GM18511 (cell line): ENCODE measurements around the gene SYT15B.
"Not testable (repeated sequence)": the region's sequence is repeated elsewhere in the genome, so short reads cannot be mapped to it uniquely, and the experiment has no call there.

Source experiments
- ATAC-seq: cut with Tn5 transposase; IDR thresholded peaks from one replicate; pipeline ENCODE4 v1.9.1; 2021; ENCODE audit warnings: mild to moderate bottlenecking, moderate library complexity; ENCODE audit not compliant: unreplicated experiment

Gene SYT15B

GRCh38 chr10:47763554-47764175 is at the start of gene SYT15B:
SYT15B (minus strand) TSS chr10:47763592; CDS start chr10:47762640, 952 bp downstream.
- not testable (repeated sequence) for ATAC-seq

DNA sequence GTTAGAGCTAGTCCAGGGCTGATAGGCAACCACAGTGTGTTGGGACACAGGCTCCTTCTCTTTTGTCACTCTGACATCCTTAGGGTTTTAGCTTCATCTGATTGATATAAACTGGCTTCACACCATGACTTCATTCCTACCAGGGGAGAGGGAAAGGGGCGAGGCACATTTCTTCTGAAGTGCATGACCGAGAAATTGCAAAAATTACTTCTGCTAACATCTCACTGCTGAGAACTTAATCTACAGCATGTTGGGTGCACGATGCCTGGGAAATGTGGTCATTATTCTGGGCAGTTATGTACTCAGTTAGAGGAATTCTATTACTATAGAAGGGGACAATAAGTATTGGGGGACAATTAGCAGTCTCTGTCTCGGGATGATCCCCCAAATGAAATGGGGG is 16.2 kb upstream of the SYT15B start:
- ATAC-seq = not testable (repeated sequence)

DNA sequence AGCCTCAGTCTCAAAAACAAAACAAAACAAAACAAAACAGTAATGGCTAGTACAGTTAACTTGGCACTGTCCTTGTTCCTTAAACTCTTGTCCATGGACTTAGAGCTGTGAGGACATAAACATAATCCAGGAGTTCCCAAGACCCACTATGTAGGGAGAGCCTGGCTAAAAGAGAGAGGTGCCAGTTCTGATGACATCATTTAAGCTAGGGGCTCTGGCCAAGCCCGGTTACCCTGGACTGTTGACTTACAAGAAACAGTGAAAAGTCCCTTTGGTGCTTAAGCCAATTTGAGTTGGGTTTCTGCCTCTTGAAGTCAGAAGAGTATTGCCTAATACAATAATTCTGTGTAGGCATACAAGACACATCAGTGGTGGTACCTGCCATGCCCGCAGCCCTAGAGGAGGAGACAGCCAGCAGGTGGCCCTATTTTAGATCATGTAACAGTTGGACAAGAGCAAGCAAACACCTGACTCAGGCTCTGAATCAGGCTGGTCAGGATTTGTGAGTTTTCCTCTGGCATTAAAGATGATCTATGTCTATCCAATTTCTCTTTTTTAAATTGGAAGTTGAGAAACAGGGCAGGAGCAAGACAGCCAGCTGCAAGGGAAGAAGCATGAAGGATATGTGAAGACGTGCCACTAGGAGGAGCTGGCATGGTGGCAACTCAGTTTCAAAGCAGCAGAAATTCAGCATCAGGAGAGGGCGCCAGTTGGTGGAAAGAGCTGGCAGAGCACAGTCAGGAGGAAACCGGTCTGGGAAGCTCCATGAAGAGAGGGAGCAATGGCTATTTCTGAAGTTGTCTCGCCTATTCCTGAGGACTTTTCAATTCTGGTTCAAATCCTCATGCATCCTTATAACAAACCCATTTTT is 12.2 kb upstream of the SYT15B start:
- peak; percentile 56 for ATAC-seq

DNA sequence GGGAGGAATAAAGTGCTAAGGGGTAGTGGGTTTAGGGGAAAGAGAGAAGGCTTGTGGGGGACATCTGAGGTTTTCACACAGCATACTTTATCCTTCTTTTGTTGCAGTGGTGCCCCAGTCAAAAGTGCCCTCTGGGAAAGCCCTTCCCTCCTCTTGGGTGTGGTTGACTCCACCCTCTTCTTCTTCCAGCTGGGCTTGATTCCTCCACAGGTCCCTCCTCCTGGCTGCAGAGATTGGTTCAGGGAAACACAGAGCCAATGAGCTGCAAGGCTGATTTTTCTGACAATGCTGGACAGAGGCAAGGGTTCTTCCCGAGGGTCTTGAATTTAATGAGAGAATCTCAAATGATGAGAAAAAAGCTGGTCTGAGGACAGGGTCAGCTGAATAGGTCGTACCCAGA is 7.4 kb upstream of the SYT15B start:
- ATAC-seq = not testable (repeated sequence)

DNA sequence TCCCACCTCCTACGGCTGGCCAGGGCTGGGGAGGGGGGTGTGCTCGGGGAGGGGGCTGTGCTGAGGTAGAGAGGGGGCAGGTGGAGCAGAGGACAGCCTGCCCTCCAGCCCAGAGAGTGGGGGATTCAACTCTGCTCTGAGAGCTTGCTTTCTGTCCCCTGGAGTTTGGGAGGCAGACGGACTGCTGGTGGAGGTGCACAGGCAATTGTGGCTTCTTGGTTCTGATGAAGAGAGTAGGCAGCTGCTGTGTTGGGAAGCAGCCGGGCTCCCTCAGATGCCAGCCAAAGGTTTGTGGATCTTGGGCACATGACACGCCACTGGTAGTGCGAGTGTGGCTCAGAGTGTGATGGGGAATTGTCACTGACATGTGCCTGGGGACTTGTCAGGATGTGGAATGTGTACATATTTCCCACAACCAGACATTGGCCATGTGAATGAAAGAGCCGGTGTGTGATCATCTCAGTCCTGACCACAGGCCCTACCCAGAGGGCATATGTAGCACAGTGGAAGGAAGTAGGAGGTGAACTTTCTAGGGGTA is 5.3 kb upstream of the SYT15B start:
- not testable (repeated sequence) for ATAC-seq

DNA sequence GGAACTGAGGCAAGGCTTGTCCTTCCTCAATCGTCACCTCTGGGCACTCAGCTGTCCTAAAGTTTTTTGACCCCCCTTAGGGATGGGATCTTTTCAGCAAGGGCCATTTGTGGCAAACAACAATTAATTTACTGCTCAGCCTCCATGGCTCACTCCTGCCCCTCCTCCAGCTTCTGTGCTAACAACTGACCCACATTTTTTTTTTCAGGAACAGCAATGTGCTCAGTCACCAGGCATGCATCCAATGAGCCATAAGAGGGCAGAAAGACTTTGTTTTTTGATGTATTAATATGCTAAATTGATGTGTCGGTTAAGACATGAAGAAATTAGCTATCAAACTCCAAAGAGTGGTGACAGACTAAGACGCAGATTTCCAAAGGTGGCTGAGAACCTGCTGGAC is 4.7 kb upstream of the SYT15B start:
- ATAC-seq = not testable (repeated sequence)

GRCh38 chr10:47767236-47767635 is 3.8 kb upstream of the SYT15B start:
- ATAC-seq = not testable (repeated sequence)

DNA sequence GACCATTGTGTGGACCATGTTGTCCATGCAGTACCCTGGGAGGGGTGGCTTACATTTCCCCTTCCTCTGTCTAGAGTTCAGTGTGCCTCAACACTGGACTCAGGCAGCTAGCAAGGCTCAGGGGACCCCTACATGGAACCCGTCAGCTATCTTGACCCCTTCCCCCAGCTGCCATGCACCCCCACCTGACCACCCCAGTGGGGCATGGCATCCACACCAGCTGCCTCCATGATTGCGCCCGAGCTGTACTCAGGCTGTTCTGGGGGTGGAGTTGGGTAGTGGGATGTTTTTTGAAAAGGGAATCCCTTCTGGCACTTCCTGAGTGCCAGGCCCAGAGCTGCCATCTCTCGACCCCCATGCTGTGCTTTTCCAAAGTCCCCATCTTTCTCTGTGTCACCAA is 1.8 kb upstream of the SYT15B start:
- not testable (repeated sequence) for ATAC-seq

DNA sequence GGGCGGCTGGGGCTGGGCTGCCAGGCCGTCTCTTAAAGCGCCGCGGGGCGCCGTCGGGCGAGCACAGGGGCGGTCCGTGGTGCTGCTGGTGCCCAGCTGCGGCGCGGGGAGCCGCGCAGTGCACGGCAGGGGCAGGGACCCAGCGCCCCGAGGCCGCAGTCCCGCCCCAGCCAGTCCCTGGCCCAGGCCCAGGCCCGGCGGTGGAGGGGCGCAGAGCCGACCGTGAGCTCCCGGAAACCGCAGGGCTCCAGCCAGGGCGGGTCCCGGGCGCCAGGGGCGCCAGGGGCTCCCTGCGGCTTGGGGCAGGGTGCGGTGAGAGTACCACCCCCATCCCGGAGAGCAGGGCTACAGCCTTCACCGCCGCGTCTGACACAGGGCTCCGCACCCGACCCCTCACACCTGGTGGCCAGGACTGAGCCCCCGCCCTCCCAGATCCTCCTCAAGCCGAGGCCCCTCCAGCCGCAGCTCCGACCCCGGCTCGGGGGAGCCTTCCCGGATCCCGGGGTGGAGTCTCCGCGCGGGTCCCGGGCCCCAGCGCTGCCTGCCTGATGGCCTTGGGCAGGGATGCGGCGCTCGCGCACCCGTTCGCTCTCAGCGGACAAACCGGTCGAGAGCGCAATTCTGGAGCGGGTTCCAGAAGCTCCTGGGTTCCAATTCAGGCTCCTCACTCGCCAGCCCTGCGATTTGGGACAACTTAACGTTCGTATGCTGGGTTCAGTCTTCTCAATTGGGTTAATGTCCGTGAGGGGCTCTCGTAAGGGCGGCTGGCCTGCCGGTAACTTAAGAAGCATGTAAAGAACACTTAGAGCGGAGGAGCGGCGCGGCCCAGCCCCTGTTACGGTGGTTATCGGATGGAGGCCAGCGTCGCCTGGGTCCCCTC is 478 bp downstream of the SYT15B start:
- not testable (repeated sequence) for ATAC-seq

DNA sequence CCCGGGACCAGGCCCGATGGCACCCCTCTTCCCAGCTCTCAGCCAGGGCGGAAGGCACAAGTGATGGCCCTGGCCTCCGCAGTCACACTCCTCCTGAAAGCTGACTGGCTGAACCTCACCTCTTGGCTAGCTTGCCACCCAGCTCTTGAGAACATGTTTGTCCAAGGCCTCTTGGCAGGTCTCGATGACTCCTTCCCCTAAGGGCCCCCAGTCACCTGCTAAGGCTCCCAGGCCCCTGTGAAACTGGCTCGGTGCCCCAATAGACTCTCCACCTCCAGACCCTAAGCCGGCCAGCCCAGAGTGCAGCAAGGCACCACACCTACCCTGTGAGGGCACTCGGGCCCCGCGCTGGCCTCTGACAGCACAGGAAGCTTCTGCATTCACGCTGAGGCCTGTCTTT is 4.5 kb downstream of the SYT15B start:
- ATAC-seq = not testable (repeated sequence)

DNA sequence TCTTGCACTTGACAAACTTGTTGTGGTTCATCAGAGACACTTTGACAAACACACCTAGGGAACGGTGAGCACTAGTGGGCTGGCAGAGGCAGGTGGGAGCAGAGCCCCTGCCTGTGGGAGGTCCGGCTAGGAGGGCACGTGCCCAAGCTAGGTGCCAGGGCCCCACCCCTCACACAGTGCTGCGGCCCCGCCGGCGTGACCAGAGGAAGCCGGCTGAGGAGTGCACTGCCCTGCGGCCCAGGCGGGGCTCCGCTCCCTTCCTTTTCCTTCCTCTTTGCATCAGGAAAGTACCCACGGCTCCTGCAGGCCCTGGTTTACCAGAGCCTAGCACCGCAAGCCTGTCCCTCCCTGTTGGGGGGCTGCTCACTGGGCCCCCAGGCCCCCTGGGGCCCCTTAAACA is 7.2 kb downstream of the SYT15B start:
- ATAC-seq = not testable (repeated sequence)

DNA sequence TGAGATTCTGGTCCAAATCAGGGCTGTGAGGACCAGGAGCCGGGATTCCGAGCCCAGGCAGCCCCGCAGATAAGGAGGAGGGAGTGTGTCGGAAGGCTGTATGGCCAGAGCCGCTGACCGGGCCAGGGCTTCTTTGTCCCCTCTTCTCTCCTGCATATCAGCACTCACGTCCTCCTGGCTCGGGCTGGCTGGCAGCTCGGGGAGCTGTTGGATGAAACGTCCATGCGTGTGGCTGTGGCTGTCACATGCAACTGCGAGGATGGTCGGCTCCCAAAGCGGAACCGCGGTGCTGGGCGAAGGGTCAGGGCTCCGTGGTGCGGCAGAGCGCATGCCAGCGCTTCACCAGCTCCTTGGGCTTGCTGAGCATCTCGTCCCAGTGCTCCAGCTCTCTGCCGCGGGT is 9.5 kb downstream of the SYT15B start:
- not testable (repeated sequence) for ATAC-seq

DNA sequence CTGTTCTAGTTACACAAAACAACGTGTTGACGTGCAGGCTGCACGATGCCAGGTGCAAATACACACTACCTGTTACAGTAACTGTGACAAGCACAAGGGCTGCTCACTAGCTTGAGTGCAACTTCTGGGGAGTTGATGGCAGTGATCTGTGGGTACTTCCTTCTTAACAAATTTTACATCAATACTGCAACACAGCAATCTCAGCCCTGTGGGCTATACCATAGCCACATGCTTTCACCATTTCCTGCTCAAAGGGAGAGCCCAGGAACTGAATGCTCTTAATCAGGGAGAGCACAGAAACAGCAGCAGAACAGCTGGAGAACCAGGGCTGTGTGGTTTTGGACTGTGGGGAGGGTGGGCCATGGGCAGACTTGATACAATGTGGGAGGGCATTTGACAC is 10.2 kb downstream of the SYT15B start:
- ATAC-seq = not testable (repeated sequence)

DNA sequence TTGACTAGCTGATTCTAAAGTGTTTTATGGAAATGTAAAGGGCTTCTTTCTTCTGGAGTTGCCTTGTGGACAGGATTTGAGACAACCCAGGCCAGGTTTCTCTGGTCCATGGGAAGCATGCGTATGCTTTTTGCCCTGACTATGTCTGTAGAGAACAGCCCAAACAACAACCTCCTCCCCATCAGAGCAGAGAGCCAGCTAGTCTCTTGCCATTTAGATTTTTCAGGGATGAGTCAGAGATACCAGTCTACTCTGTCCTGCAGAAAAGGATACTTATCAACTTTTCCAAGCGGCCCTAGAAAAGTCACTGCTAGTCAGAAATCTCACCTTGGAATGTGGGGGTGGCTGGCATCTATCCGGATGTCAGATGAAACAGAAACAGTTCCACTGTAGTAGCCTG is 11.6 kb downstream of the SYT15B start:
- not testable (repeated sequence) for ATAC-seq

DNA sequence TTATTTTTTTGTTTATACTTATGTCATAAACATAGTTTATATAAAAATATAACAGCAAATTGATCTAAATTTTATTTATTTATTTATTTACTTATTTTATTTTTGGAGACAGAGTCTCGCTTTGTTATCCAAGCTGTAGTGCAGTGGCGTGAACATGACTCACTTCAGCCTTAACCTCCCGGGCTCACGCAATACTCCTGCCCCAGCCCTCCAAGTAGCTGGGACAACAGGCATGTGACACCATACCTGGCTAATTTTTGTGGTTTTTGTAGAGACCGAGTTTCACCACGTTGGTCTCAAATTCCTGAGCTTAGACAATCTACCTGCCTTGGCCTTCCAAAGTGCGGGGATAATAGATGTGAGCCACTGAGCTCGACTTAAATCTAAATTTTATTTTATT is 13.0 kb downstream of the SYT15B start:
- not testable (repeated sequence) for ATAC-seq

- ATAC-seq = not testable (repeated sequence)
Measured at GRCh38 chr10:47746780-47747376, 16.5 kb downstream of the SYT15B start.

DNA sequence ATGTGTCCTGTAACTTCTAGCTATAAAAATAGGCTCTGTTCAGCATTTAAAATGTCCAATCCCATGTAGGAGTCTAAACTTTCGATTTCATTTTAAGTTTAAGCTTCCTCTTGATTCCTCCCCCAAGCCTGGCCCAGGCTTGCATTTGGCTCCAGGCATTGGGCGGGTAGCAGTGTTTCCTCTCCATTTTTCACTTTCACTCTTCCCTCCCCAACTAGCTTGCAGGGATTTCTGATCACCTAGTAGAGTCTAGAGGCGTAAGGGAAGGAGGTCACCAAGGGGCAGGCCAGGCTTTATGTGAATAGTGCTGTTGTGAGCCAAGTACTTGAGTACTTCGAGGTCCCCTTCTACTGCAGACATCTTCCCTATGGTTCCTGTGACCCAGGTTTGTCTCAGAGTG is 18.5 kb downstream of the SYT15B start:
- not testable (repeated sequence) for ATAC-seq

DNA sequence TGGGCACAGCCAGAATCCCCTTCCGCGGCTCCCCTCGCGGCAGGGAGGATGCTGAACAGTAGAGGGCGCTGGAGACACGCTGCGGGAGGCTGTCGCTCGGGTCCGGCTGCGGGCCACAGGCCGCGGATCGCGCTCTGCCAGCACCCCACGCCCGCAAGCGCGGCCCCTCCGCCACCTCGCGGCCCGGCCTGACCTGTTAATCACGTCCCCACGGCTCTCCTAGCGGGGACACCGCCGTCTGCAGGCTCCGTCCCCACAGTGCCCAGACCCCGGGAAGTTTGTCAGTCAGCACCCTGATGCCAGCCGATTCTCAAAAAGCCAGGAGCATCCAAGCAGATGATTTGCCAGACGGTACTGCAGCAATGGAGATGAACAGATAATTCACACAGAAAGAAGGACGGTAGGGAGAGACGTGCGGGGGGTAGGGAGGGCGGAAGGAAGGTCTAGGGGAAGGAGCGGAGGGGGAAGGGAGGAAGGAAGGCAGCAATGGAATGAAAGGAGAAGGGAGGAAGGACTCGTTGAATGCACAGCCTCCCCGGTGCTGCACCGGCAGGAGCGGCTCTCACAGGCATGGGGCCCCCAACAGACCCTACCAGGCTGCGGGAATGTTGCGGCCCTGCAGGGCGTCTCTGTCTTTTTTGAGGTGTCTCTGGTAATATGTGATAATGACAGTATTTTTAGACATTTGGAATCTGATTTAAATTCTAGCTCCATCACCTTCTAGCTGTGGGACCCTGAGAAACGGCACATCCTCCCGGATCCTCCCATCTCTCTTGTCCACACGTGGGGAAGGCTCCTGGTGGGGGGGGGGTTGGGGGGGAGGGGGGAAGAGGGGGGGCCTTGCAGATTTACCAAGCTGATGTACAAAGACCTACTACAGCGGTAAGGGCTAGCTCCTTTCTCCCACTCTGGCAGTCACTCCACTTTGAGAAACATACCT is 19.5 kb downstream of the SYT15B start:
- peak; percentile 80 for ATAC-seq

GRCh38 chr10:47740868-47741267 is 22.5 kb downstream of the SYT15B start:
- ATAC-seq = peak; percentile 74
